Transverse colon (tissue), 4 donors: ENCODE results near the gene SYCN. TPM values are rescaled to one million over a fixed set of nuclear protein-coding genes. Genes with fewer than 3 reads are reported as not detected.

Source experiments
- DNase-seq: peaks from one replicate; pipeline ENCODE4 v3.0.0-alpha.2; 2019
- H3K27ac ChIP-seq, 4 donors: fragments of 200-600 bp; sonication (generic); 2 replicates each; pipeline ENCODE4 v1.5.1; 2016 to 2018; ENCODE audit warnings: inconsistent platforms in 4 of 4
- H3K27me3 ChIP-seq: fragments of 200-600 bp; sonication (generic); 2 replicates; pipeline ENCODE4 v1.5.1; 2017; ENCODE audit warnings: inconsistent platforms
- H3K36me3 ChIP-seq, 4 donors: fragments of 200-600 bp; sonication (generic); 2 replicates each; pipeline ENCODE4 v1.5.1; 2017 to 2019; ENCODE audit warnings: inconsistent platforms in 4 of 4
- H3K4me1 ChIP-seq, 4 donors: fragments of 200-600 bp; sonication (generic); 2 replicates each; pipeline ENCODE4 v1.5.1; 2017 to 2020; ENCODE audit warnings: inconsistent platforms in 4 of 4
- H3K4me3 ChIP-seq, 4 donors: fragments of 200-600 bp; sonication (generic); 1 replicate in 1 of 4; 2 replicates in 3 of 4; pipeline versions ENCODE4 v1.5.1 to v1.6.1; 2017 to 2019; ENCODE audit warnings: inconsistent platforms in 4 of 4
- H3K9me3 ChIP-seq, 2 donors: fragments of 200-600 bp; sonication (generic); 2 replicates each; pipeline ENCODE4 v1.5.1; 2017 to 2019; ENCODE audit warnings: inconsistent platforms in 2 of 2
- EP300 ChIP-seq: sonication (generic); formaldehyde crosslinking; IDR thresholded peaks from one replicate; pipeline ENCODE4 v1.6.1; 2017; ENCODE audit warnings: antibody characterized with exemption, low read depth
- POLR2A ChIP-seq: fragments of 450-650 bp; IDR thresholded peaks from one replicate; pipeline ENCODE4 v1.6.1; 2016; ENCODE audit warnings: antibody characterized with exemption, mild to moderate bottlenecking, moderate library complexity
- POLR2AphosphoS5 ChIP-seq, 3 donors: sonication (generic); formaldehyde crosslinking; IDR thresholded peaks; one replicate each; pipeline ENCODE4 v1.6.1; 2016; ENCODE audit warnings: antibody characterized with exemption in 3 of 3
- WGBS, 2 donors: methylation state at CpG; one replicate each; pipeline ENCODE4 v1.1.5; 2018; ENCODE audit warnings: low coverage in 1 of 2; 5-methylcytosine and 5-hydroxymethylcytosine counted together
- in situ Hi-C, 4 donors: fragments of 200-750 bp; cut with MboI; loops; one replicate each; pipeline versions ENCODE4 v1.15.0 to v1.15.1; 2017; ENCODE audit warnings: low sequenced_read_pairs in 3 of 4, low pct_ligation_motif_present in 1 of 4, low pct_unique_long_range_greater_than_20kb in 1 of 4
- intact Hi-C: fragments of 100-400 bp; cut with DNase I; formaldehyde crosslinking; loops from one replicate; pipeline ENCODE4 v1.15.1; 2023; ENCODE audit warnings: low total_unique reads
- total RNA-seq, 4 donors: library from RNA; depleted of rRNA; stranded (reverse); fragments of >200 nt; gene quantifications; one replicate each; pipeline ENCODE4 v1.1.0, GENCODE V29; 2016
- TF ChIP-seq, protein P1 (sequence below), 5 experiments: fragments of 200-600 bp in 3 of 5; fragments of 450-650 bp in 2 of 5; sonication (generic) in 3 of 5; IDR thresholded peaks; 1 replicate in 2 of 5; 2 replicates in 3 of 5; pipeline ENCODE4 v1.5.1; 2016 to 2017; ENCODE audit warnings: antibody characterized with exemption in 5 of 5, inconsistent platforms in 3 of 5, mild to moderate bottlenecking in 2 of 5, moderate library complexity in 1 of 5

The SYCN gene
- total RNA-seq, 4 donors from 2014 or later: not detected

DNA sequence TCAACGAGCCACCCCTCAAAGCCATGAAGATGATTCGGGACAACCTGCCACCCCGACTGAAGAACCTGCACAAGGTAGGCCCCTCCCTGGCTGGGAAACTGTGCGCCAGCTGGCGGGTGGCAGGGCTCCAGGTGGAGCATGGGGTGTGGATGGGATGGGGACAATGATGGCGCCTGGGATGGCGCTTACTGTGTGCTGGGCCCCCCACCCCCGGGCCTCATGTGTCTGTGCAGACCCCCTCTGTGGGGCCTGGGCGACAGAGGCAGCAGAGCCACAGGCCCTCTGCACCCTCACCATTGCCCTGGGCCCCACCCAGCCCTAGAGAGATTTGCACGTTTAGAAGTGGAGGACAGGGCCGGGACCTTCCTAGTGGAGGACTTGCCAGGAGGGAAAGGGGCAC lies 26.3 kb downstream of the SYCN start:
- Histone ChIP-seq H3K9me3 (no peaks in the 10 kb centered on the region), H3K4me1 (no peaks in the 10 kb centered on the region), H3K4me3 (no peak overlapping the region), H3K27ac (no peak overlapping the region), H3K36me3 (peaks cover 0 to 25% (median 7%) of the 10 kb centered on the region in 4 donors), H3K27me3 (no peaks in the 10 kb centered on the region)
- WGBS, 2 donors: 88% methylated on average over 8 of the region's 11 CpGs; no CpG with 5 or more reads in 1 of the 2 donors
- no peak for DNase-seq
- TF ChIP-seq, protein P1, sequence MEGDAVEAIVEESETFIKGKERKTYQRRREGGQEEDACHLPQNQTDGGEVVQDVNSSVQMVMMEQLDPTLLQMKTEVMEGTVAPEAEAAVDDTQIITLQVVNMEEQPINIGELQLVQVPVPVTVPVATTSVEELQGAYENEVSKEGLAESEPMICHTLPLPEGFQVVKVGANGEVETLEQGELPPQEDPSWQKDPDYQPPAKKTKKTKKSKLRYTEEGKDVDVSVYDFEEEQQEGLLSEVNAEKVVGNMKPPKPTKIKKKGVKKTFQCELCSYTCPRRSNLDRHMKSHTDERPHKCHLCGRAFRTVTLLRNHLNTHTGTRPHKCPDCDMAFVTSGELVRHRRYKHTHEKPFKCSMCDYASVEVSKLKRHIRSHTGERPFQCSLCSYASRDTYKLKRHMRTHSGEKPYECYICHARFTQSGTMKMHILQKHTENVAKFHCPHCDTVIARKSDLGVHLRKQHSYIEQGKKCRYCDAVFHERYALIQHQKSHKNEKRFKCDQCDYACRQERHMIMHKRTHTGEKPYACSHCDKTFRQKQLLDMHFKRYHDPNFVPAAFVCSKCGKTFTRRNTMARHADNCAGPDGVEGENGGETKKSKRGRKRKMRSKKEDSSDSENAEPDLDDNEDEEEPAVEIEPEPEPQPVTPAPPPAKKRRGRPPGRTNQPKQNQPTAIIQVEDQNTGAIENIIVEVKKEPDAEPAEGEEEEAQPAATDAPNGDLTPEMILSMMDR (IDR thresholded peaks at IDR 0.05): no peak
- TF ChIP-seq EP300 (no peak), POLR2AphosphoS5 (IDR thresholded peaks at IDR 0.05) (no peak), POLR2A (no peak)
- in situ Hi-C loops (no loop called here), intact Hi-C loops (no loop called here)

DNA sequence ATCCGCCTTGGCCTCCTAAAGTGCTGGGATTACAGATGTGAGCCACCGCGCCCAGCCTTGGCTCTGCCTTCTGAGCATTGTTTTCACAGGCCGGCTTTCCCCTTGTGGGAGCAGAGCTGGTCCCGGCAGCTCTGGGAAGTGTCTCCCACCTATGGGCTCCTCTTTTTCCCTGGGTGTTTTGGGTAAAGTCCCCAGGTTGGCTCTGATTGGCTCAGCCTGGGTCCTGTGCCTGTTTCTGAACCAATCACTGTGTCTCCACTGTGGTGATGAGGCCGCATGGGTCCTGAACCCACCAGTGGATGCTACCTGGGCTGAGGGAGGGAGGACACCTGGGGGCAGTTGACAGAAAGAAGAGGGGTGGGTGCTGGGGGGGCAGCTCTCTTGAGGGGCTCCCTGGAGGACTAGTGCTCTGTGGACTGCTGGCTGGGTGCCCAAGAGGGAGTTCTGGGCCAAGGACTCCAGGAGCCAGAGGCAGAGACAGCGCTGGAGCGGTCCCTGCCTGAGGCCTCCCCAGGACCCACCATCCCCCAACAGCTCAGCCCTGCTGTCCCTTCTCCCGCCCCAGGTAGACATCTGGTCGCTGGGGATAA lies 26.9 kb downstream of the SYCN start:
- TF ChIP-seq EP300 (no peak), POLR2A (no peak), POLR2AphosphoS5 (IDR thresholded peaks at IDR 0.05) (no peak)
- TF ChIP-seq, protein P1 (IDR thresholded peaks at IDR 0.05): no peak
- no peak overlapping the region for H3K4me3 ChIP-seq
- intact Hi-C loops: no loop called here
- H3K36me3 ChIP-seq: peaks cover 0 to 25% (median 7%) of the 10 kb centered on the region in 4 donors
- in situ Hi-C loops: no loop called here
- H3K27ac ChIP-seq: no peak overlapping the region
- no peaks in the 10 kb centered on the region for H3K9me3 ChIP-seq
- H3K27me3 ChIP-seq: no peaks in the 10 kb centered on the region
- 92% methylated on average over 10 of the region's 10 CpGs; no CpG with 5 or more reads in 1 of the 2 donors for WGBS, 2 donors
- no peaks in the 10 kb centered on the region for H3K4me1 ChIP-seq
- no peak for DNase-seq

DNA sequence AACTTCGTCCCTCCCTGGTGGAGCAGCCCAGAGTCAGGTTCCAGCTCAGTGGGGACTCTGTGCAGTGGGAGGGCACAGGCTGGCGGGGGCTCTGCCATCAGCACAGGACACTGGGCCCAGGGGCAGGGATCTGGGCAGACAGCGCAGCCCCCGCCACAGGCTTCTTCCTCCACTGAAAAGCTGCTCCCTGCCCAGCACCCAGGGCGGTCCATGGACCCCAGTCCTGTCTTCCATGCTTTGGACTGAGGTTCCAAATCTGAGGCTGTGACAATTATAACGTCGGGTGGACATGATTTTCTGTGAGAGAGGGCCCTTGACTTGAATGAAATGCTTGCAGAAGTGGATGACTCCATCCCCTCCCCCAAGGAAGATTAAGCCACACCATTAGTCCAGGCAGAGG lies 28.5 kb downstream of the SYCN start:
- H3K36me3 ChIP-seq: peaks cover 0 to 25% (median 7%) of the 10 kb centered on the region in 4 donors
- TF ChIP-seq POLR2AphosphoS5 (IDR thresholded peaks at IDR 0.05) (no peak), POLR2A (no peak), EP300 (no peak)
- TF ChIP-seq, protein P1 (IDR thresholded peaks at IDR 0.05): no peak
- intact Hi-C loops: no loop called here

DNA sequence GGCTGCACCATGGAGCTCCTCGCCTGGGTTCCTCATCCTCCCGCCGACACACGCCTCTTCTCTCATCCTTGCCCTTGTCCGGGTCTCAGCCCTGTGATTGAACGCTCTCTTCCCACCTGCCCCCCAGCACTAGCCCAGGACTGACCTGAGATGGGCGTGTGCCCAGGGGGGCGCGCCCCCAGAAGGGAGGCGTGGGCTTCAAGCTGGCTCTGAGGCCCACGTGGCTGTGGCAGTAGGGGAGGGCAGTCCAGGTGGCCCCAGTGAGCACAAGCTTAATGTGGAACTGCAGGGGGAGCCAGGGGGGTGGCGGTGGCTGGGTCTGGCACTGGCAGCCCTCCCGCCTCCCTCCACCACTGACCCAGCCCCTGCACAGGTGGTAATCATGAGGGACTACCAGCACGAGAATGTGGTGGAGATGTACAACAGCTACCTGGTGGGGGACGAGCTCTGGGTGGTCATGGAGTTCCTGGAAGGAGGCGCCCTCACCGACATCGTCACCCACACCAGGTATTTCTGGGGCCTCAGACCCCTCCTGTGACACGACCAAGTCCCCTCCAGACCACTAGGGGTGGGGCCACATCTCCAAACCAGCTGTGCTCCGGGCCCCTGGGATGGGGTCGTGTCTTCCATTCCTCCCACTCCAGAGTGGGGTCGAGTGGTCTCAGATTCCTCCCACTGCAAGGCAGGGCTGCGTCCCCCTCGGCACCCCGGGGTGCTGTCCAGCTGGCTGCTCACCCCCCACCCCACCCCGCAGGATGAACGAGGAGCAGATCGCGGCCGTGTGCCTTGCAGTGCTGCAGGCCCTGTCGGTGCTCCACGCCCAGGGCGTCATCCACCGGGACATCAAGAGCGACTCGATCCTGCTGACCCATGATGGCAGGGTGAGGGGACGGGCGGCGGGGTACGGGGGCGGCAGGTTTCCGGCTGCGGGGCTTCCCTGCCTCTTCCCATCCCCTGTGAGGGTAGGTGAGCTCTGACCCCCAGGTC lies 29.2 kb downstream of the SYCN start:
- intact Hi-C loops (no loop called here), in situ Hi-C loops (no loop called here)
- Histone ChIP-seq H3K4me1 (peaks cover 0 to 3% (median 0%) of the 10 kb centered on the region in 4 donors), H3K36me3 (peaks cover 0 to 25% (median 7%) of the 10 kb centered on the region in 4 donors), H3K9me3 (no peaks in the 10 kb centered on the region), H3K27me3 (no peaks in the 10 kb centered on the region), H3K4me3 (no peak overlapping the region), H3K27ac (no peak overlapping the region)
- no peak for DNase-seq
- TF ChIP-seq, protein P1 (IDR thresholded peaks at IDR 0.05): no peak
- no peak for TF ChIP-seq POLR2AphosphoS5 (IDR thresholded peaks at IDR 0.05)
- TF ChIP-seq EP300: no peak
- no peak for TF ChIP-seq POLR2A
- WGBS, 2 donors: 92% methylated on average over 41 of the region's 43 CpGs; no CpG with 5 or more reads in 1 of the 2 donors

More for the DNA sequence above, 28.5 kb downstream of the SYCN start:
- Histone ChIP-seq H3K4me3 (no peak overlapping the region), H3K27ac (no peak overlapping the region), H3K9me3 (no peaks in the 10 kb centered on the region), H3K27me3 (no peaks in the 10 kb centered on the region), H3K4me1 (peaks cover 0 to under 1% (median 0%) of the 10 kb centered on the region in 4 donors)
- 90% methylated on average over 6 of the region's 7 CpGs; no CpG with 5 or more reads in 1 of the 2 donors for WGBS, 2 donors
- in situ Hi-C loops: no loop called here
- DNase-seq: no peak
